Measurements from ENCODE around the gene FAM13A.

GRCh38 chr4:89100853-89101252, 43.9 kb upstream of the FAM13A start:
- TF ChIP-seq EZH2 (IDR thresholded peaks at IDR 0.05; ENCODE audit: borderline replicate concordance, insufficient read depth, low read depth, low read length, poor library complexity, severe bottlenecking) (no peak), CTCF (IDR thresholded peaks at IDR 0.05) (no peak)
